Pancreas (tissue), 10 donors: Measurements from ENCODE around the gene ATP1A2. TPM values are rescaled to one million over a fixed set of nuclear protein-coding genes. Genes with fewer than 3 reads are reported as not detected.

Experiments used
- ATAC-seq, 4 donors: fragments of 200-7000 bp; cut with Tn5 transposase; one replicate each; pipeline versions ENCODE4 v1.8.0 to v1.9.1; 2020; ENCODE audit warnings: mild to moderate bottlenecking in 4 of 4, moderate library complexity in 4 of 4
- DNase-seq, 6 donors: peaks; one replicate each; pipeline ENCODE4 v3.0.0-alpha.2; 2020
- FAIRE-seq: peaks from 2 replicates; lab custom pipeline; 2012; peaks lifted over from hg19 to GRCh38; lab: Jason Lieb, UNC
- H3K27ac ChIP-seq, 4 donors: fragments of 200-600 bp; sonication (generic); 1 replicate in 3 of 4; 2 replicates in 1 of 4; pipeline versions ENCODE4 v1.5.0 to v1.8.0; 2020
- H3K27me3 ChIP-seq, 4 donors: fragments of 200-600 bp; one replicate each; pipeline ENCODE4 v1.8.0; 2021
- H3K36me3 ChIP-seq, 3 donors: fragments of 200-600 bp; sonication (generic) in 1 of 3; one replicate each; pipeline versions ENCODE4 v1.5.0 to v1.8.0; 2020 to 2021
- H3K4me1 ChIP-seq, 3 donors: fragments of 200-600 bp; one replicate each; pipeline ENCODE4 v1.8.0; 2021
- H3K4me3 ChIP-seq, 4 donors: fragments of 200-600 bp; sonication (generic) in 2 of 4; one replicate each; pipeline versions ENCODE4 v1.5.0 to v1.8.0; 2020 to 2021
- H3K9me3 ChIP-seq, 4 donors: fragments of 200-600 bp; one replicate each; pipeline ENCODE4 v1.8.0; 2021
- WGBS, 2 donors: extraction: QIAGEN DNeasy Blood & Tissue Kit; methylation state at CpG; one replicate each; pipeline ENCODE4 v1.1.7; 2013; 5-methylcytosine and 5-hydroxymethylcytosine counted together
- intact Hi-C, 3 donors: fragments of 100-400 bp; cut with DNase I; formaldehyde crosslinking; loops; one replicate each; pipeline versions ENCODE4 v1.11.1 to v1.14.2; 2022
- polyA plus RNA-seq, 2 donors: library from polyadenylated mRNA; stranded (reverse); fragments of 200-250 nt; gene quantifications; one replicate each; pipeline ENCODE4 v1.2.3, GENCODE V29; 2013
- total RNA-seq, 6 donors: library from RNA; stranded (reverse); fragmentation: NEBNext Ultra II Directional in 4 of 6; extraction: Animal tissue kit (Norgen Biotek cat#: 25700) in 4 of 6; gene quantifications; one replicate each; pipeline versions ENCODE4 v1.2.1 to v1.2.4, GENCODE V29; 2021 to 2023
- TF ChIP-seq, protein P1 (sequence below), 4 donors: fragments of 200-600 bp; sonication (generic) in 3 of 4; IDR thresholded peaks; one replicate each; pipeline versions ENCODE4 v1.5.0 to v1.8.0; 2021; ENCODE audit warnings: antibody characterized with exemption in 4 of 4
- donor health status: healthy with polysubstance abuse.
- donor health status: DM: no; HTN: no; CAD: no; lungs with moderate emphysema.
- donor health status: DM: no; HTN: no; CAD: no.
- donor health status: control.
- donor health status: control.
- donor health status: Bipolar disorder and iron deficiency.
- donor health status: DM: yes; HTN: yes; CAD: no.
- donor health status: DM: no; HTN: no; CAD: no.
- donor health status: DM: no; HTN: no; CAD: no.
- donor health status: DM: yes; HTN: yes; CAD: no.

The ATP1A2 gene
- total and polyA plus RNA-seq, 8 donors = 0.34 to 2.7 (median 0.53) TPM

DNA sequence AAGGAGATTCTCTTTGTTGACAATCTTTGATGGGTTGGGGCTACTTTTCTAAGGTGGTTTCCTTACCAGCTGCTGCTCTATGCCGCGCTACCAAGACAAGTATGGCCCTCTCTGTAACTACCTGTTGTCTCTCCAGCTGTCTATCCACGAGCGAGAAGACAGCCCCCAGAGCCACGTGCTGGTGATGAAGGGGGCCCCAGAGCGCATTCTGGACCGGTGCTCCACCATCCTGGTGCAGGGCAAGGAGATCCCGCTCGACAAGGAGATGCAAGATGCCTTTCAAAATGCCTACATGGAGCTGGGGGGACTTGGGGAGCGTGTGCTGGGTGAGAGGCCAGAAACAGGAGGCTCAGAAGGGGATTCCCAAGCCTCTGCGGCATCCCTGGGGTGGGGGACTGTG lies 14.4 kb downstream of the ATP1A2 start:
- Histone ChIP-seq H3K4me3 (no peak overlapping the region), H3K4me1 (no peaks in the 10 kb centered on the region), H3K27ac (no peak overlapping the region), H3K9me3 (no peaks in the 10 kb centered on the region), H3K36me3 (no peaks in the 10 kb centered on the region), H3K27me3 (no peaks in the 10 kb centered on the region)
- intact Hi-C loops = no loop called here
- FAIRE-seq (no peak), DNase-seq (peak in 1 of 6 donors; percentile 11), ATAC-seq (no peak)
- WGBS, 2 donors = 86 to 88% methylated on average over 11 of the region's 11 CpGs
- TF ChIP-seq, protein P1, sequence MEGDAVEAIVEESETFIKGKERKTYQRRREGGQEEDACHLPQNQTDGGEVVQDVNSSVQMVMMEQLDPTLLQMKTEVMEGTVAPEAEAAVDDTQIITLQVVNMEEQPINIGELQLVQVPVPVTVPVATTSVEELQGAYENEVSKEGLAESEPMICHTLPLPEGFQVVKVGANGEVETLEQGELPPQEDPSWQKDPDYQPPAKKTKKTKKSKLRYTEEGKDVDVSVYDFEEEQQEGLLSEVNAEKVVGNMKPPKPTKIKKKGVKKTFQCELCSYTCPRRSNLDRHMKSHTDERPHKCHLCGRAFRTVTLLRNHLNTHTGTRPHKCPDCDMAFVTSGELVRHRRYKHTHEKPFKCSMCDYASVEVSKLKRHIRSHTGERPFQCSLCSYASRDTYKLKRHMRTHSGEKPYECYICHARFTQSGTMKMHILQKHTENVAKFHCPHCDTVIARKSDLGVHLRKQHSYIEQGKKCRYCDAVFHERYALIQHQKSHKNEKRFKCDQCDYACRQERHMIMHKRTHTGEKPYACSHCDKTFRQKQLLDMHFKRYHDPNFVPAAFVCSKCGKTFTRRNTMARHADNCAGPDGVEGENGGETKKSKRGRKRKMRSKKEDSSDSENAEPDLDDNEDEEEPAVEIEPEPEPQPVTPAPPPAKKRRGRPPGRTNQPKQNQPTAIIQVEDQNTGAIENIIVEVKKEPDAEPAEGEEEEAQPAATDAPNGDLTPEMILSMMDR (IDR thresholded peaks at IDR 0.05) = no peak

DNA sequence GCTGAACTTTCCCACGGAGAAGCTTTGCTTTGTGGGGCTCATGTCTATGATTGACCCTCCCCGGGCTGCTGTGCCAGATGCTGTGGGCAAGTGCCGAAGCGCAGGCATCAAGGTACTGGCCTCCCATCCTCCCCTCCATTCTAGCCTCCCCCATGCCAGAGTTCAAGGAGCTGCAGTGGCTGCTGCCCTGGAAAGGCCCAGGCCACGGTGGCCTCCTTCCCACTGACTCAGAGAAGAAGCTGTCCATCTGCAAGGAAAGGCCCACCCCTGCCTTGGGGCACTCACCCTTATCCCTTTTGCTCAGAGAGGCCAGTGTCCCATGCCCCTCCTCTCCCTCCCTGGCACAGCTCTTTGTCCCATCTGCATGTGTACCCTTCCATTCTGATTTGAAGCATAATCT lies 14.9 kb downstream of the ATP1A2 start:
- peak in 1 of 6 donors; percentile 30 for DNase-seq
- H3K27me3 ChIP-seq = no peaks in the 10 kb centered on the region
- no peaks in the 10 kb centered on the region for H3K4me1 ChIP-seq
- H3K4me3 ChIP-seq = no peak overlapping the region
- FAIRE-seq = no peak
- TF ChIP-seq, protein P1 (IDR thresholded peaks at IDR 0.05) = no peak
- no peak overlapping the region for H3K27ac ChIP-seq
- 81% methylated on average over 5 of the region's 5 CpGs for WGBS, 2 donors
- ATAC-seq = no peak
- intact Hi-C loops = no loop called here
- no peaks in the 10 kb centered on the region for H3K36me3 ChIP-seq
- no peaks in the 10 kb centered on the region for H3K9me3 ChIP-seq

DNA sequence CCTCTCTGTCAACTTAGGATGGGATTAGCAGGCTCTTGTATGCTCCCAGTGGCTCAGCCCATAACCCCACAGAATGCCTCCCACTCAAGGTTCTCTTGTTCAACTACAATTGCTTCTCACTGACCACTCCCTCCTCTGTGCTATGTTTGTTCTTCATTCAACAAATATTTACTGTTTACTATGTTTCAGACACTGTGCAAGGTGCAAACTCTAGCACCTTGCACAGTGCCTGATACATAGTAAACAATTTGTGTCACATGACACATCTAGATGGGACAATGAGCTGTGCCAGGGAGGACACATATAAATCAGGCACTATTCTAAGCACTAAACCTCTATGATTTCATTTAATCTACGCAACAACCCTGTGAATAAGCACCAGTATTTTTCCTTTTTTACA lies 15.4 kb downstream of the ATP1A2 start:
- intact Hi-C loops = no loop called here
- TF ChIP-seq, protein P1 (IDR thresholded peaks at IDR 0.05) = no peak
- no peak overlapping the region for H3K27ac ChIP-seq
- WGBS, 2 donors = 88 to 89% methylated on average over 1 of the region's 1 CpG
- H3K4me3 ChIP-seq = no peak overlapping the region
- no peaks in the 10 kb centered on the region for H3K4me1 ChIP-seq
- no peaks in the 10 kb centered on the region for H3K36me3 ChIP-seq
- DNase-seq (no peak), ATAC-seq (no peak), FAIRE-seq (no peak)
- no peaks in the 10 kb centered on the region for H3K27me3 ChIP-seq
- no peaks in the 10 kb centered on the region for H3K9me3 ChIP-seq

DNA sequence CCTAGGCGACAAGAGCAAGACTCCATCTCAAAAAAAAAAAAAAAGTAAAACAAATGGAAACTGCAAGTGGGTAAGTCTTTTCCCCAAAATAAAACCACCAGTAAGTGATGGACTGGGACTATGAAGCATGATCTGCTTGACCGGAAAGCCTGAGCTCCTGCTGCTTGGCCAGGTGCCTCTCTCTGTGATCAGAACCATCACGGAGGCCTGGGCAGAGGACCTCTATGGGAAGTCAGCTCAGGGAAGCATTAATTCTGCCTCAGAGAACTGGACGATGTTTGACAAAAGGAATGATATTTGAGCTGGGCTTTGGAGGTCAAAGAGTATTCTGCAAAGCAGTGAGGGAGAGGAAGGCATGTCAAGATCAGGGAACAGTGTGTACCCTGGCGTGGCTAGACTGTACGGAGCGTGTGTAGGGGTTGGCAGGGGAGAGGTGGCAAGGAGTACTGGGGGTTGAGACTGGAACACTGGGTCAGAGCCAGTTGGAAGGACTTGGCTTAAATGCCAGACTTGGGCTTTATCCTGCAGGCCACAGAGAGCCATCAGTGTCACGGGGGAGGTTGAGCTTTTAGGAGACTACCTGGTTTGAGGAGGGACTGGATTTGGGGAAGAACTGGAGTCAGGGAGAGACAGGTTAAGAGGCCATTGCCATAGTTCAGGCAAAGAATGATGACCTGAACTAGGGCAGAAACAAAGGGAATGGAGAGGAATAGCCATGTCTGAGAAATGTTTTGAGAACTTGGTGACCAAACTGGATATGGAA lies 16.4 kb downstream of the ATP1A2 start:
- intact Hi-C loops = no loop called here
- FAIRE-seq = no peak
- ATAC-seq = peak in 2 of 4 donors; percentile 28 to 36
- H3K4me3 ChIP-seq = no peak overlapping the region
- H3K4me1 ChIP-seq = no peaks in the 10 kb centered on the region
- TF ChIP-seq, protein P1 (IDR thresholded peaks at IDR 0.05) = no peak
- H3K27ac ChIP-seq = no peak overlapping the region
- no peaks in the 10 kb centered on the region for H3K27me3 ChIP-seq
- no peaks in the 10 kb centered on the region for H3K9me3 ChIP-seq
- WGBS, 2 donors = 53 to 62% methylated on average over 8 of the region's 8 CpGs
- H3K36me3 ChIP-seq = no peaks in the 10 kb centered on the region
- peak in 1 of 6 donors; percentile 28 for DNase-seq
